Measurements from ENCODE around the gene ROPN1. TPM values are rescaled to one million over a fixed set of nuclear protein-coding genes. Genes with fewer than 3 reads are reported as not detected.
A peak's percentile ranks its signal among the peaks of the same experiment; 100 is the strongest.

Gene ROPN1
- total and polyA plus RNA-seq, 2 experiments from 2014 or later: 0.11 TPM; not detected in 1

DNA sequence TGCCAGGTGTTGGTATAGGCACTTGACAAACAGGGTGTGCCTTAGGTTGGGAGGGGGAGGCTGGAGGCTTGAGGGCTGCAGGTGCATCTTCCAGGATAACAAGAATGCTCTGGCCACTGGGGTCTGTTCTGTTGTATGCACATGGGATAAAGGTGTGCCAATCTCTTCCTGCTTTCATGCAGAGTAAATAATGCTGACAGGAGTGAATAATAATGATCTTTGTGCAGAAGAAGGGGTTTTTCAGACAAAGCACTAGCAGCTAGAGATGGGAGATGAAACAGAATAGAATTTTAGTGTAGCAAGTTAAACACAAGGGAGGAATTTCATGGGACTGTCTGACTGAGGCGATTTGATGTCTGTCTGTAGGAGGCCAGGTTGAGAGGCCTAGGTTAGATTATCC is 1.9 kb upstream of the ROPN1 start:
- H3K36me3 Mint-ChIP-seq (ENCODE audit: low read depth): no peaks in the 10 kb centered on the region

DNA sequence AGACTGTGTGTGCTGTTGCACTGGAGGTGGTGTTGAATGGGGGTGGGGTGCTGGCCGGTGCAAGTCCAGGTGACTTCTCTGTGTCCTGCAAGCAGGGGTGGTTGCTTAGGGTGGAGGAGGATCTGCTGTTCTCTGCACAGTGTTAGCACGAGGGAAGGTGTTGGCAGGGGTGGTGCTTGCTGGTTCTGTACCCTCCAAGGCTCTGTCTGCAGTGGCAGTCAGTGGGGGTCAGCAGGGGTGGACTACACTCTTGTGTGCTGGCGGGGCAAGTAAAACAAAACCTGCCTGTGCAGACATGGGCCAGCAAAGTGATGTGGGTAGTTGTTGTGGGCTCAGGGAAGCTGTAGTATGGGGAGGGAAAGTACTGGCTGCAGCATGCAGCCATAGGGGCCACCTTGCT is 5.5 kb downstream of the ROPN1 start:
- no peaks in the 10 kb centered on the region for H3K36me3 Mint-ChIP-seq (ENCODE audit: low read depth)
- no peak overlapping the region for H3K27ac Mint-ChIP-seq
- H4K20me1 ChIP-seq (replicated peaks; ENCODE audit: insufficient read depth): no peaks in the 10 kb centered on the region
- no peak overlapping the region for H3K4me2 ChIP-seq
- H2AFZ ChIP-seq: no peak overlapping the region
- H3K27me3 ChIP-seq (ENCODE audit: insufficient read depth): peaks cover 29% of the 10 kb centered on the region
- peaks cover 11% of the 10 kb centered on the region for H3K27me3 Mint-ChIP-seq (ENCODE audit: insufficient read depth, low read depth, poor library complexity)
- H3K9me3 Mint-ChIP-seq: no peaks in the 10 kb centered on the region
- no peaks in the 10 kb centered on the region for H3K79me2 ChIP-seq (replicated peaks; ENCODE audit: insufficient read depth)
- H3K9me2 ChIP-seq (ENCODE audit: insufficient read depth): no peaks in the 10 kb centered on the region
- ATAC-seq (no peak), DNase-seq (ENCODE audit: low spot score) (peak; percentile 5)
- H3K4me3 Mint-ChIP-seq: no peak overlapping the region
- H3K4me1 Mint-ChIP-seq: no peaks in the 10 kb centered on the region; the same call in 2 of the 3 replicates
- H3K4me3 ChIP-seq: no peak overlapping the region
- no peaks in the 10 kb centered on the region for H3F3A ChIP-seq (replicated peaks; ENCODE audit: low read depth)
- no peak overlapping the region for H3K27ac ChIP-seq (ENCODE audit: low read depth)
- no peaks in the 10 kb centered on the region for H3K36me3 ChIP-seq (ENCODE audit: insufficient read depth)
- no peaks in the 10 kb centered on the region for H3K4me1 ChIP-seq (ENCODE audit: insufficient read depth)
- TF ChIP-seq, protein P1, sequence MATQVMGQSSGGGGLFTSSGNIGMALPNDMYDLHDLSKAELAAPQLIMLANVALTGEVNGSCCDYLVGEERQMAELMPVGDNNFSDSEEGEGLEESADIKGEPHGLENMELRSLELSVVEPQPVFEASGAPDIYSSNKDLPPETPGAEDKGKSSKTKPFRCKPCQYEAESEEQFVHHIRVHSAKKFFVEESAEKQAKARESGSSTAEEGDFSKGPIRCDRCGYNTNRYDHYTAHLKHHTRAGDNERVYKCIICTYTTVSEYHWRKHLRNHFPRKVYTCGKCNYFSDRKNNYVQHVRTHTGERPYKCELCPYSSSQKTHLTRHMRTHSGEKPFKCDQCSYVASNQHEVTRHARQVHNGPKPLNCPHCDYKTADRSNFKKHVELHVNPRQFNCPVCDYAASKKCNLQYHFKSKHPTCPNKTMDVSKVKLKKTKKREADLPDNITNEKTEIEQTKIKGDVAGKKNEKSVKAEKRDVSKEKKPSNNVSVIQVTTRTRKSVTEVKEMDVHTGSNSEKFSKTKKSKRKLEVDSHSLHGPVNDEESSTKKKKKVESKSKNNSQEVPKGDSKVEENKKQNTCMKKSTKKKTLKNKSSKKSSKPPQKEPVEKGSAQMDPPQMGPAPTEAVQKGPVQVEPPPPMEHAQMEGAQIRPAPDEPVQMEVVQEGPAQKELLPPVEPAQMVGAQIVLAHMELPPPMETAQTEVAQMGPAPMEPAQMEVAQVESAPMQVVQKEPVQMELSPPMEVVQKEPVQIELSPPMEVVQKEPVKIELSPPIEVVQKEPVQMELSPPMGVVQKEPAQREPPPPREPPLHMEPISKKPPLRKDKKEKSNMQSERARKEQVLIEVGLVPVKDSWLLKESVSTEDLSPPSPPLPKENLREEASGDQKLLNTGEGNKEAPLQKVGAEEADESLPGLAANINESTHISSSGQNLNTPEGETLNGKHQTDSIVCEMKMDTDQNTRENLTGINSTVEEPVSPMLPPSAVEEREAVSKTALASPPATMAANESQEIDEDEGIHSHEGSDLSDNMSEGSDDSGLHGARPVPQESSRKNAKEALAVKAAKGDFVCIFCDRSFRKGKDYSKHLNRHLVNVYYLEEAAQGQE (IDR thresholded peaks at IDR 0.05; ENCODE audit: unreplicated experiment): no peak
- TF ChIP-seq ZNF331 (CRISPR knock-in tag; IDR thresholded peaks at IDR 0.05; ENCODE audit: low read depth): no peak
- TF ChIP-seq, protein P2, sequence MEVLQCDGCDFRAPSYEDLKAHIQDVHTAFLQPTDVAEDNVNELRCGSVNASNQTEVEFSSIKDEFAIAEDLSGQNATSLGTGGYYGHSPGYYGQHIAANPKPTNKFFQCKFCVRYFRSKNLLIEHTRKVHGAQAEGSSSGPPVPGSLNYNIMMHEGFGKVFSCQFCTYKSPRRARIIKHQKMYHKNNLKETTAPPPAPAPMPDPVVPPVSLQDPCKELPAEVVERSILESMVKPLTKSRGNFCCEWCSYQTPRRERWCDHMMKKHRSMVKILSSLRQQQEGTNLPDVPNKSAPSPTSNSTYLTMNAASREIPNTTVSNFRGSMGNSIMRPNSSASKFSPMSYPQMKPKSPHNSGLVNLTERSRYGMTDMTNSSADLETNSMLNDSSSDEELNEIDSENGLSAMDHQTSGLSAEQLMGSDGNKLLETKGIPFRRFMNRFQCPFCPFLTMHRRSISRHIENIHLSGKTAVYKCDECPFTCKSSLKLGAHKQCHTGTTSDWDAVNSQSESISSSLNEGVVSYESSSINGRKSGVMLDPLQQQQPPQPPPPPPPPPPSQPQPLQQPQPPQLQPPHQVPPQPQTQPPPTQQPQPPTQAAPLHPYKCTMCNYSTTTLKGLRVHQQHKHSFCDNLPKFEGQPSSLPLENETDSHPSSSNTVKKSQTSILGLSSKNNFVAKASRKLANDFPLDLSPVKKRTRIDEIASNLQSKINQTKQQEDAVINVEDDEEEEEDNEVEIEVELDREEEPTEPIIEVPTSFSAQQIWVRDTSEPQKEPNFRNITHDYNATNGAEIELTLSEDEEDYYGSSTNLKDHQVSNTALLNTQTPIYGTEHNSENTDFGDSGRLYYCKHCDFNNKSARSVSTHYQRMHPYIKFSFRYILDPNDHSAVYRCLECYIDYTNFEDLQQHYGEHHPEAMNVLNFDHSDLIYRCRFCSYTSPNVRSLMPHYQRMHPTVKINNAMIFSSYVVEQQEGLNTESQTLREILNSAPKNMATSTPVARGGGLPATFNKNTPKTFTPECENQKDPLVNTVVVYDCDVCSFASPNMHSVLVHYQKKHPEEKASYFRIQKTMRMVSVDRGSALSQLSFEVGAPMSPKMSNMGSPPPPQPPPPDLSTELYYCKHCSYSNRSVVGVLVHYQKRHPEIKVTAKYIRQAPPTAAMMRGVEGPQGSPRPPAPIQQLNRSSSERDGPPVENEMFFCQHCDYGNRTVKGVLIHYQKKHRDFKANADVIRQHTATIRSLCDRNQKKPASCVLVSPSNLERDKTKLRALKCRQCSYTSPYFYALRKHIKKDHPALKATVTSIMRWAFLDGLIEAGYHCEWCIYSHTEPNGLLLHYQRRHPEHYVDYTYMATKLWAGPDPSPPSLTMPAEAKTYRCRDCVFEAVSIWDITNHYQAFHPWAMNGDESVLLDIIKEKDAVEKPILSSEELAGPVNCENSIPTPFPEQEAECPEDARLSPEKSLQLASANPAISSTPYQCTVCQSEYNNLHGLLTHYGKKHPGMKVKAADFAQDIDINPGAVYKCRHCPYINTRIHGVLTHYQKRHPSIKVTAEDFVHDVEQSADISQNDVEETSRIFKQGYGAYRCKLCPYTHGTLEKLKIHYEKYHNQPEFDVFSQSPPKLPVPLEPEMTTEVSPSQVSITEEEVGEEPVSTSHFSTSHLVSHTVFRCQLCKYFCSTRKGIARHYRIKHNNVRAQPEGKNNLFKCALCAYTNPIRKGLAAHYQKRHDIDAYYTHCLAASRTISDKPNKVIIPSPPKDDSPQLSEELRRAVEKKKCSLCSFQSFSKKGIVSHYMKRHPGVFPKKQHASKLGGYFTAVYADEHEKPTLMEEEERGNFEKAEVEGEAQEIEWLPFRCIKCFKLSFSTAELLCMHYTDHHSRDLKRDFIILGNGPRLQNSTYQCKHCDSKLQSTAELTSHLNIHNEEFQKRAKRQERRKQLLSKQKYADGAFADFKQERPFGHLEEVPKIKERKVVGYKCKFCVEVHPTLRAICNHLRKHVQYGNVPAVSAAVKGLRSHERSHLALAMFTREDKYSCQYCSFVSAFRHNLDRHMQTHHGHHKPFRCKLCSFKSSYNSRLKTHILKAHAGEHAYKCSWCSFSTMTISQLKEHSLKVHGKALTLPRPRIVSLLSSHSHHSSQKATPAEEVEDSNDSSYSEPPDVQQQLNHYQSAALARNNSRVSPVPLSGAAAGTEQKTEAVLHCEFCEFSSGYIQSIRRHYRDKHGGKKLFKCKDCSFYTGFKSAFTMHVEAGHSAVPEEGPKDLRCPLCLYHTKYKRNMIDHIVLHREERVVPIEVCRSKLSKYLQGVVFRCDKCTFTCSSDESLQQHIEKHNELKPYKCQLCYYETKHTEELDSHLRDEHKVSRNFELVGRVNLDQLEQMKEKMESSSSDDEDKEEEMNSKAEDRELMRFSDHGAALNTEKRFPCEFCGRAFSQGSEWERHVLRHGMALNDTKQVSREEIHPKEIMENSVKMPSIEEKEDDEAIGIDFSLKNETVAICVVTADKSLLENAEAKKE (CRISPR knock-in tag; IDR thresholded peaks at IDR 0.05): no peak
- no peak for TF ChIP-seq POLR2AphosphoS5 (IDR thresholded peaks at IDR 0.05; ENCODE audit: low read depth)
- TF ChIP-seq CREB1 (CRISPR knock-in tag; IDR thresholded peaks at IDR 0.05; ENCODE audit: low read depth): no peak
- TF ChIP-seq, protein P3, sequence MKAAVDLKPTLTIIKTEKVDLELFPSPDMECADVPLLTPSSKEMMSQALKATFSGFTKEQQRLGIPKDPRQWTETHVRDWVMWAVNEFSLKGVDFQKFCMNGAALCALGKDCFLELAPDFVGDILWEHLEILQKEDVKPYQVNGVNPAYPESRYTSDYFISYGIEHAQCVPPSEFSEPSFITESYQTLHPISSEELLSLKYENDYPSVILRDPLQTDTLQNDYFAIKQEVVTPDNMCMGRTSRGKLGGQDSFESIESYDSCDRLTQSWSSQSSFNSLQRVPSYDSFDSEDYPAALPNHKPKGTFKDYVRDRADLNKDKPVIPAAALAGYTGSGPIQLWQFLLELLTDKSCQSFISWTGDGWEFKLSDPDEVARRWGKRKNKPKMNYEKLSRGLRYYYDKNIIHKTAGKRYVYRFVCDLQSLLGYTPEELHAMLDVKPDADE (IDR thresholded peaks at IDR 0.05): no peak
- TF ChIP-seq ZNF114 (CRISPR knock-in tag; IDR thresholded peaks at IDR 0.05): no peak
- TF ChIP-seq, protein P4, sequence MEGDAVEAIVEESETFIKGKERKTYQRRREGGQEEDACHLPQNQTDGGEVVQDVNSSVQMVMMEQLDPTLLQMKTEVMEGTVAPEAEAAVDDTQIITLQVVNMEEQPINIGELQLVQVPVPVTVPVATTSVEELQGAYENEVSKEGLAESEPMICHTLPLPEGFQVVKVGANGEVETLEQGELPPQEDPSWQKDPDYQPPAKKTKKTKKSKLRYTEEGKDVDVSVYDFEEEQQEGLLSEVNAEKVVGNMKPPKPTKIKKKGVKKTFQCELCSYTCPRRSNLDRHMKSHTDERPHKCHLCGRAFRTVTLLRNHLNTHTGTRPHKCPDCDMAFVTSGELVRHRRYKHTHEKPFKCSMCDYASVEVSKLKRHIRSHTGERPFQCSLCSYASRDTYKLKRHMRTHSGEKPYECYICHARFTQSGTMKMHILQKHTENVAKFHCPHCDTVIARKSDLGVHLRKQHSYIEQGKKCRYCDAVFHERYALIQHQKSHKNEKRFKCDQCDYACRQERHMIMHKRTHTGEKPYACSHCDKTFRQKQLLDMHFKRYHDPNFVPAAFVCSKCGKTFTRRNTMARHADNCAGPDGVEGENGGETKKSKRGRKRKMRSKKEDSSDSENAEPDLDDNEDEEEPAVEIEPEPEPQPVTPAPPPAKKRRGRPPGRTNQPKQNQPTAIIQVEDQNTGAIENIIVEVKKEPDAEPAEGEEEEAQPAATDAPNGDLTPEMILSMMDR (conservative IDR thresholded peaks at IDR 0.05; ENCODE audit: low read depth in 2 of 2): no peak
- TF ChIP-seq EZH2 (IDR thresholded peaks at IDR 0.05; ENCODE audit: low read depth, unreplicated experiment): no peak

More for the DNA sequence above, 1.9 kb upstream of the ROPN1 start:
- H3K79me2 ChIP-seq (replicated peaks; ENCODE audit: insufficient read depth): no peaks in the 10 kb centered on the region
- H2AFZ ChIP-seq: no peak overlapping the region
- no peak for DNase-seq (ENCODE audit: low spot score)
- H3F3A ChIP-seq (replicated peaks; ENCODE audit: low read depth): no peaks in the 10 kb centered on the region
- peaks cover 54% of the 10 kb centered on the region for H3K27me3 ChIP-seq (ENCODE audit: insufficient read depth)
- no peak overlapping the region for H3K4me2 ChIP-seq
- H3K9me3 Mint-ChIP-seq: no peaks in the 10 kb centered on the region
- no peak overlapping the region for H3K27ac ChIP-seq (ENCODE audit: low read depth)
- H3K27ac Mint-ChIP-seq: no peak overlapping the region
- H3K36me3 ChIP-seq (ENCODE audit: insufficient read depth): no peaks in the 10 kb centered on the region
- no peak for ATAC-seq
- H3K4me1 ChIP-seq (ENCODE audit: insufficient read depth): no peaks in the 10 kb centered on the region
- H3K4me3 Mint-ChIP-seq: no peak overlapping the region
- no peak for TF ChIP-seq NANOG (IDR thresholded peaks at IDR 0.05; ENCODE audit: borderline replicate concordance)
- H4K20me1 ChIP-seq (replicated peaks; ENCODE audit: insufficient read depth): no peaks in the 10 kb centered on the region
- H3K4me1 Mint-ChIP-seq: no peaks in the 10 kb centered on the region
- peaks cover 15% of the 10 kb centered on the region for H3K27me3 Mint-ChIP-seq (ENCODE audit: insufficient read depth, low read depth, poor library complexity)
- no peak overlapping the region for H3K4me3 ChIP-seq
- H3K9me2 ChIP-seq (ENCODE audit: insufficient read depth): no peaks in the 10 kb centered on the region

Measured in GM23338 (cell line).